Measurements from ENCODE around the gene MOV10L1.

Gene MOV10L1

GRCh38 chr22:50197000-50197800 is 107.4 kb downstream of the MOV10L1 start:
- no peak overlapping the region for H3K4me3 ChIP-seq (ENCODE audit: control insufficient read depth, low read depth, low read length)
- no peak for DNase-seq (ENCODE audit: low read depth)
- TF ChIP-seq, protein P1, sequence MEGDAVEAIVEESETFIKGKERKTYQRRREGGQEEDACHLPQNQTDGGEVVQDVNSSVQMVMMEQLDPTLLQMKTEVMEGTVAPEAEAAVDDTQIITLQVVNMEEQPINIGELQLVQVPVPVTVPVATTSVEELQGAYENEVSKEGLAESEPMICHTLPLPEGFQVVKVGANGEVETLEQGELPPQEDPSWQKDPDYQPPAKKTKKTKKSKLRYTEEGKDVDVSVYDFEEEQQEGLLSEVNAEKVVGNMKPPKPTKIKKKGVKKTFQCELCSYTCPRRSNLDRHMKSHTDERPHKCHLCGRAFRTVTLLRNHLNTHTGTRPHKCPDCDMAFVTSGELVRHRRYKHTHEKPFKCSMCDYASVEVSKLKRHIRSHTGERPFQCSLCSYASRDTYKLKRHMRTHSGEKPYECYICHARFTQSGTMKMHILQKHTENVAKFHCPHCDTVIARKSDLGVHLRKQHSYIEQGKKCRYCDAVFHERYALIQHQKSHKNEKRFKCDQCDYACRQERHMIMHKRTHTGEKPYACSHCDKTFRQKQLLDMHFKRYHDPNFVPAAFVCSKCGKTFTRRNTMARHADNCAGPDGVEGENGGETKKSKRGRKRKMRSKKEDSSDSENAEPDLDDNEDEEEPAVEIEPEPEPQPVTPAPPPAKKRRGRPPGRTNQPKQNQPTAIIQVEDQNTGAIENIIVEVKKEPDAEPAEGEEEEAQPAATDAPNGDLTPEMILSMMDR (conservative IDR thresholded peaks at IDR 0.05; ENCODE audit: control insufficient read depth, insufficient read depth, low read depth, low read length): no peak

DNA sequence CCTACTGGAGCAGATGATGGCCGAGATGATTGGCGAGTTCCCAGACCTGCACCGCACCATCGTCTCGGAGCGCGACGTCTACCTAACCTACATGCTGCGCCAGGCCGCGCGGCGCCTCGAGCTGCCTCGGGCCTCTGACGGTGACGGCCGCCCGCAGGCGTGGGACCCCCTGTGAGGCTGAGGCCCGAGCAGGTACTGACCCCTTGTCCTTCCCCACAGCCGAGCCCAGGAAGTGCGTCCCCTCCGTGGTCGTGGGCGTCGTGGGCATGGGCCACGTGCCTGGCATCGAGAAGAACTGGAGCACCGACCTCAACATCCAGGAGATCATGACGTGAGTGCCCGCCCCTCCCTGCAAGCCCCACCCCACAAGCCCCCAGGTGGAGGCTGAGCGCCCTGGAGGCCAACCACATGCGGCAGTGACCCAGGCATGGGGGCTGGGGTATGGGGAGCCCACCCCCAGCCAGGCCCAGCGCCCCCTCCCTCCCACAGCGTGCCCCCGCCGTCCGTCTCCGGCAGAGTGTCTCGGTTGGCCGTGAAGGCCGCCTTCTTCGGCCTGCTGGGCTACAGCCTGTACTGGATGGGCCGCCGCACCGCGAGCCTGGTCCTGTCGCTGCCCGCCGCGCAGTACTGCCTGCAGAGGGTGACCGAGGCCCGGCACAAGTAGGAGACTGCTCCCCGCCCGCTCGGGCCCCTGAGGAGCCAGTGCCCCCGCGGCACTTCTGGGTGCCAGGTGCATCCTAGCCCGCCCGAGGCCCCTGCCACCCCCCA is 108.2 kb downstream of the MOV10L1 start:
- no peak for DNase-seq (ENCODE audit: low read depth)
- no peak overlapping the region for H3K4me3 ChIP-seq (ENCODE audit: control insufficient read depth, low read depth, low read length)
- TF ChIP-seq, protein P1 (conservative IDR thresholded peaks at IDR 0.05; ENCODE audit: control insufficient read depth, insufficient read depth, low read depth, low read length): no peak

- no peak for DNase-seq (ENCODE audit: low read depth)
- no peak overlapping the region for H3K4me3 ChIP-seq (ENCODE audit: control insufficient read depth, low read depth, low read length)
- TF ChIP-seq, protein P1 (conservative IDR thresholded peaks at IDR 0.05; ENCODE audit: control insufficient read depth, insufficient read depth, low read depth, low read length): no peak
Observed at GRCh38 chr22:50198624-50199017, 108.8 kb downstream of the MOV10L1 start.

- TF ChIP-seq, protein P1 (conservative IDR thresholded peaks at IDR 0.05; ENCODE audit: control insufficient read depth, insufficient read depth, low read depth, low read length): no peak
- H3K4me3 ChIP-seq (ENCODE audit: control insufficient read depth, low read depth, low read length): no peak overlapping the region
- no peak for DNase-seq (ENCODE audit: low read depth)
Observed at GRCh38 chr22:50199251-50199721, 109.5 kb downstream of the MOV10L1 start.

- peak overlapping the region; percentile 51 for H3K4me3 ChIP-seq (ENCODE audit: control insufficient read depth, low read depth, low read length)
- TF ChIP-seq, protein P1 (conservative IDR thresholded peaks at IDR 0.05; ENCODE audit: control insufficient read depth, insufficient read depth, low read depth, low read length): no peak
- no peak for DNase-seq (ENCODE audit: low read depth)
Observed at GRCh38 chr22:50199829-50200460, 110.1 kb downstream of the MOV10L1 start.

DNA sequence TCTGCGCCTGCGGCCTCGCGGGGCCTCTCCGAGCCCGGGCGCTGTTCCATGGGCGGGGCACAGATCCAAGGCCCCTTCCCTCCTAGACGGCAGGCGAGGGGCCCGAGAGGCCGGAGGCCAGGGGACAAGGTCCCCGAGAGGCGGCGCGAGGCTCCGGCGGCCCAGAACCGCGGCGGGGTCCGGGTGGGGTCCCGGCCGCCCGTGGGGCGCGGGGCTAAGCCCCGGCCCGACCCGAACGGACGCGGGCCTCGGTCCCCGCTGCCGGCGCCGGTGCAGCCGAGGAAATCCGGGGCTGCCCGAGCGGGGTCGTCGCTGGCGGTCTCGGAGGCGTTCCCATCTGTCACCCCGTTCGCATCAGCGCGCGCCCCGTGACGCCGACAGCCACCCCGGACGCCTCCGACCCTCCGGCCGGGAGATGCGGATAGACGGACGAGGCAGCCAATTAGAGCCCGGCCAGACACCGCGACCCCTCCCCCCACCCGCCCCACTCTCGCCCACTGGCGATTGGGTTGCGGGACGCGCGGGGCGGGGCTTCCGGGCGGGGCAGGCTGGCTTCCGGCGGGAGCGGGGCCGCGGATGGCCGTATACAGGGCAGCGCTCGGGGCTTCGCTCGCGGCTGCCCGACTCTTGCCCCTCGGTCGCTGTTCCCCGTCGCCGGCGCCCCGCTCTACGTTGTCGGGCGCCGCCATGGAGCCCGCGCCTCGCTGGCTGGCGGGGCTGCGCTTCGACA is 110.8 kb downstream of the MOV10L1 start, which contains the start of gene SELENOO:
SELENOO (plus strand) TSS at position 551 of the 730 bp plus-strand sequence; CDS start at position 577, 26 bp downstream.
- peak within 1 kb of the TSS; percentile 58 for H3K4me3 ChIP-seq (ENCODE audit: control insufficient read depth, low read depth, low read length)
- TF ChIP-seq, protein P1 (conservative IDR thresholded peaks at IDR 0.05; ENCODE audit: control insufficient read depth, insufficient read depth, low read depth, low read length): no peak
- peak; percentile 71 for DNase-seq (ENCODE audit: low read depth)
